22Rv1 (cell line): Measurements from ENCODE around the gene FNDC7.

Experiments
- CTCF ChIP-seq: fragments of 450-650 bp; IDR thresholded peaks from 2 replicates; pipeline ENCODE4 v1.5.1; 2017; ENCODE audit warnings: mild to moderate bottlenecking
- ZFX ChIP-seq: fragments of 450-650 bp; IDR thresholded peaks from 2 replicates; pipeline ENCODE4 v1.6.1; 2017; ENCODE audit warnings: antibody characterized with exemption, borderline replicate concordance

- TF ChIP-seq CTCF = no peak
- TF ChIP-seq ZFX = no peak
Observed at GRCh38 chr1:108701176-108701849, 11.4 kb upstream of the FNDC7 start.
